Neural crest cell (in vitro differentiated cells): ENCODE measurements around the gene PNMA1. TPM values are rescaled to one million over a fixed set of nuclear protein-coding genes. Genes with fewer than 3 reads are reported as not detected.

Experiments
- DNase-seq: peaks from one replicate; pipeline ENCODE4 v3.0.0; 2021; ENCODE audit warnings: low read depth, mixed read lengths, low spot score
- H3K27ac Mint-ChIP-seq: one replicate; pipeline ENCODE4 v1.8.0; 2021; ENCODE audit warnings: mild to moderate bottlenecking, mixed read lengths; ENCODE audit not compliant: unreplicated experiment
- H3K27me3 Mint-ChIP-seq: 2 replicates; pipeline ENCODE4 v1.8.0; 2021; ENCODE audit warnings: low read depth, mild to moderate bottlenecking, mixed read lengths
- H3K36me3 Mint-ChIP-seq: 2 replicates; pipeline ENCODE4 v1.8.0; 2021; ENCODE audit warnings: low read depth, mild to moderate bottlenecking, mixed read lengths
- H3K4me1 Mint-ChIP-seq: 2 replicates; pipeline ENCODE4 v1.8.0; 2021; ENCODE audit warnings: mixed read lengths
- H3K4me3 Mint-ChIP-seq: one replicate; pipeline ENCODE4 v1.8.0; 2021; ENCODE audit warnings: mild to moderate bottlenecking, mixed read lengths
- H3K9me3 Mint-ChIP-seq: 2 replicates; pipeline ENCODE4 v1.8.0; 2021; ENCODE audit warnings: mixed read lengths
- total RNA-seq: library from RNA; stranded (reverse); gene quantifications from 2 replicates; pipeline ENCODE4 v1.2.1, GENCODE V29; 2021
- TF ChIP-seq, protein P1 (sequence below): fragments of 200-600 bp; sonication (generic); conservative IDR thresholded peaks from 2 replicates; pipeline ENCODE4 v1.5.0; 2021; ENCODE audit warnings: antibody characterized with exemption, mild to moderate bottlenecking

The PNMA1 gene
- total RNA-seq, 1 donor from 2014 or later: 97.4 TPM

DNA sequence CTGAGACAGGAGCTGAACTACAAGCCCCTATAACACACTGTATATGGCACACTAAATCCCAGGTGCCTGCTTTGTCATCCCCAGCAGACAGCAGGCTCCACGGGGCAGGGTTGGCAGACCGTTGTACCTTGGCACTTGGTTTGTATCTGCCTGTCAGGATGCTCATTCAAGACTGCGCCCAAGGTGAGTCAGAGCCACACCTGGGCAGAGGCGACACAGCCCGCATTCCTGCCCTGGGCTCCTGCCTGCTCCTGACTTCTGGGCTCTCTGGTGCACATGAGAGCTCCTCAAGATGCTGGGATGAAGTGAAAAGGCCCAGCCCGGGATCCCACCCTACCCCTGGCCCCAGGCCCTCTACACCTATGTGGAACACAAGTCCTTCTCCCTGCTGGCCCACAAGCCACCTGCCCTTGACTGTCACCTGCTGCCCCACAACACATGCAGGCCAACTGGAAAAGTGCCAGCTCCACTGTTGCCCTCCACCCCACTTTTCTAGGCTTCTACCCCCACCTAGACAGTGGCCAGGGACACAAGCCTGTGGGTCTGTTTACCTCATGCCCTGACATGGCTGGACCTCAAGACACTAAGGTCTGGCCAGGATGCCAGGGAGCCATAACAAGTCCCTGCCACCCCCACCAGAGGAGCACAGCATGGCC is 30.8 kb upstream of the PNMA1 start:
- no peak for DNase-seq
- TF ChIP-seq, protein P1, sequence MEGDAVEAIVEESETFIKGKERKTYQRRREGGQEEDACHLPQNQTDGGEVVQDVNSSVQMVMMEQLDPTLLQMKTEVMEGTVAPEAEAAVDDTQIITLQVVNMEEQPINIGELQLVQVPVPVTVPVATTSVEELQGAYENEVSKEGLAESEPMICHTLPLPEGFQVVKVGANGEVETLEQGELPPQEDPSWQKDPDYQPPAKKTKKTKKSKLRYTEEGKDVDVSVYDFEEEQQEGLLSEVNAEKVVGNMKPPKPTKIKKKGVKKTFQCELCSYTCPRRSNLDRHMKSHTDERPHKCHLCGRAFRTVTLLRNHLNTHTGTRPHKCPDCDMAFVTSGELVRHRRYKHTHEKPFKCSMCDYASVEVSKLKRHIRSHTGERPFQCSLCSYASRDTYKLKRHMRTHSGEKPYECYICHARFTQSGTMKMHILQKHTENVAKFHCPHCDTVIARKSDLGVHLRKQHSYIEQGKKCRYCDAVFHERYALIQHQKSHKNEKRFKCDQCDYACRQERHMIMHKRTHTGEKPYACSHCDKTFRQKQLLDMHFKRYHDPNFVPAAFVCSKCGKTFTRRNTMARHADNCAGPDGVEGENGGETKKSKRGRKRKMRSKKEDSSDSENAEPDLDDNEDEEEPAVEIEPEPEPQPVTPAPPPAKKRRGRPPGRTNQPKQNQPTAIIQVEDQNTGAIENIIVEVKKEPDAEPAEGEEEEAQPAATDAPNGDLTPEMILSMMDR: no peak
- H3K27me3 Mint-ChIP-seq: no peaks in the 10 kb centered on the region
- no peaks in the 10 kb centered on the region for H3K9me3 Mint-ChIP-seq
- H3K4me1 Mint-ChIP-seq: peaks cover 59% of the 10 kb centered on the region
- no peaks in the 10 kb centered on the region for H3K36me3 Mint-ChIP-seq
- H3K4me3 Mint-ChIP-seq: peak overlapping the region; percentile 27
- H3K27ac Mint-ChIP-seq: peak overlapping the region; percentile 83

DNA sequence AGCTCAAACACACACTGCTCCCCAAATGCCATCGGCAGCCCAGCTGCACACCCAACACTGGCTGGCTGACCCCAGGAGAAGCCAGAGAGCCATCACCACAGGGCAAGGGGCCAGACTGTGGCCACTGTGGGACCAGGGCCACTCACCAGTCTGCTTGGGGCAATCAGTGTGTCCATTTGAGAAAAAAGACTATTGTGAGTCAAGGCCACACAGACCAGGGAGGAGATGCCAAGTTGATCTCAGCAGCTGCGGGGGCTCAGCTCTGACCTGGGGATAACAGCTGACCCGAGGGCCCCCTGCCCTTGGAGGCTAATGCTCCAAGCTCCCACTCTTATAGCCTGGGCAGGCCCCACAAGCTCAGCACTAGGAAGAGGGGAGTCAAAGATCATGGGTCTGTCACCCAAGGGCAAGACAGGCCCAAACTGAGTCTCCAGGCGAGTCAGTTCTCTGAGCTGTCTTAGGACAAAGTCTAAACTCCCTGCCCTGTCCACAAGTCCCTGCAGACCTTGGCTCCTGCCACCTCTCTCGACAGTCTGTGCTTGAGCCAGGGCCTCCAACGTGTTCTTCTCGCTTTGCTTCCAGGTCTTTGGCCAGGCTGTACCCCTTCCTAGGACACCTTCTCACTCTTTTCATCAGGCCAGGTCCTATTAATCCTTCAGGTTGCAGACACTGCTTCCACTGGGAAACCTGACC is 30.1 kb upstream of the PNMA1 start:
- Mint-ChIP-seq H3K27ac (peak overlapping the region; percentile 19), H3K4me1 (peaks cover 53% of the 10 kb centered on the region), H3K9me3 (no peaks in the 10 kb centered on the region), H3K27me3 (no peaks in the 10 kb centered on the region), H3K4me3 (no peak overlapping the region), H3K36me3 (no peaks in the 10 kb centered on the region)
- TF ChIP-seq, protein P1: no peak
- DNase-seq: no peak

DNA sequence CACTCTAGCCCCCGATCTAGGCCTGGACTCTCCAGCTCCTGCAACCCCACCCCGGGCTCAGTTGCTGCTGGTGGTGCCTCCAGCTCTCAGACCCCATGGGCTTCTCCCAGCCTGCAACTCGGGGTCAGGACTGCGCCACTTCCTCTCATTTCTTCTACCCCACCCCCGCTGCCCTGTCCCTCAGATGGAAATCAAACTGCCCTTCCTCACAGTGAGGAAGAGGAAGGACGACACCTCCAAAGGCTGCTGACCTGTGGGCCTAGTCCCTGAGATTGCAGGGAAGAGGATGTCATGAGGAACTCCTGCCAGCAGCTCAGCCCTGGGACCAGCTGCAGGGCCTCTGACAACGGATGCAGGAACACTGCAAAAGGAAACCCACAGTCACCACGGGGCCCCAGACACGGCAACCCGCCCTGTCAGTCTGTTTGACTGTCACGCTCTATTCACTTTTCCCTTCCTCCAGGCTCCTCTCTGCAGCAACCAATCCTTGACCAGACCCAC is 29.3 kb upstream of the PNMA1 start:
- no peaks in the 10 kb centered on the region for H3K36me3 Mint-ChIP-seq
- H3K9me3 Mint-ChIP-seq: no peaks in the 10 kb centered on the region
- H3K27ac Mint-ChIP-seq: no peak overlapping the region
- DNase-seq: no peak
- TF ChIP-seq, protein P1: no peak
- H3K4me3 Mint-ChIP-seq: peak overlapping the region; percentile 9
- no peaks in the 10 kb centered on the region for H3K27me3 Mint-ChIP-seq
- H3K4me1 Mint-ChIP-seq: peaks cover 53% of the 10 kb centered on the region

DNA sequence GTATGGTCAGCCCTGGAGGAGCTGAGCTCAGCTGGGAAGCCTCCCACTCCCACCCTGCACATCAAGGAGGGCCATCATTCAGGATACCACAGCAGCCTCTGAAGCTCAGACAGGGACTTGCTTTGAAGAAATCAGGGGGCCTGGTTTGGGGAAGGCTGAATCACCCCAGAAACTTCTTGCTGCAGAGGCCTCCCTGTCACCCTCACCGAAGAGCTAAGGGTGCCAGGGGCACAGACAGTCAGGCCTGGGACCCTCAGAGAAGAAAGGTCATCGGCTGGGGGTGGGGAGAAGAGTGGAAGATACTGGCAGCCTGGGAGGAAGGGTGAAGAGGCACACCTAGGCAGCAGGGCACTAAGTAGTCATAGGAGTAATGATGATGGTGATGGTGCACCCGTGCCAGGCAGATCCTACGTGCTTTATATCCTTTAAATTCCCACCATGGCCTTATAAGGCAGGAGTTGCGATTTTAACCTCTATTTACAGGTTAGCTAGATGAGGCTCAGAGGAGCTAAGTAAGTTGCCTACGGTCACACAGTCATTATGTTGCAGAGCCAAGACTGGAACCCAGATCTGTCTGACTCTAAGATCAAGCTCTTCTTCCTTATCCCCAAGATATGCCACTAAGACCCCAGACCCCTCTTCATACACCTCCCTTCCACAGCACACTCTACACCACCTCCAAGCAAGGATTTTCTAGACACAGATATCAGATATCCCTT is 28.5 kb upstream of the PNMA1 start:
- H3K4me1 Mint-ChIP-seq: peaks cover 53% of the 10 kb centered on the region
- DNase-seq: no peak
- no peaks in the 10 kb centered on the region for H3K27me3 Mint-ChIP-seq
- H3K27ac Mint-ChIP-seq: peak overlapping the region; percentile 27
- TF ChIP-seq, protein P1: no peak
- no peaks in the 10 kb centered on the region for H3K9me3 Mint-ChIP-seq
- H3K36me3 Mint-ChIP-seq: no peaks in the 10 kb centered on the region
- H3K4me3 Mint-ChIP-seq: peak overlapping the region; percentile 1

DNA sequence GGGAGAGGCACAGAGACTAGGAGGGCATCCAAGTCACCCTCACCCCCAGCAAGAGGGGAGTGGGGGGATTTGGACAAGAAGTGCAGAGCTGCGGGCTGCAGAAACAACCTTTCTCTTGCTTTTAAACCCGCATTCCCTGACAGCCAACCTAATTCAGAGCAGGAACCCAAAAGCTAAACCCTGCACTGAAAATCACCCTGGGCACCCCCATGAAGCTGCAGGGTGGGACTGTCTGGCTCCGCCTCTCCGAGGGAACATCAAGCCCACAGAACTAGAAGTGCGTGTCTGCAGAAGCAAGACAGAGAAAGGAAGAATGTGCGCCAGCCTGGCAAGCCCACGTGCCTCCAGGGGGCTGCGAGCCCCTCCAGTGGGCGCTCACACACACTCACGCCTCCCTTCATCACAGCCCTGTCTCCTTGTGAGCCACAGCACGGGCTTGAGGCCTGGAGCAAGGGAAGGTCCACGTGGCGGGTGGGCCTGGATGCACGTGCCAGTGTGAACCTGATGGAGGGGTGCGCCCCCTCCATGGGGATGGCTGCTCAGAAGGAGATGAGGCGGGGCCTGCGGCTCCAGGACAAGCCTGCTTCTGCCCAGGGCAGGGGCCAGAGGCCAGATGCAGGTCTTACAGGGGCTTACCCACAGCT is 27.8 kb upstream of the PNMA1 start:
- Mint-ChIP-seq H3K9me3 (no peaks in the 10 kb centered on the region), H3K4me3 (peak overlapping the region; percentile 58), H3K4me1 (peaks cover 50% of the 10 kb centered on the region), H3K27ac (peak overlapping the region; percentile 64), H3K36me3 (no peaks in the 10 kb centered on the region), H3K27me3 (no peaks in the 10 kb centered on the region)
- no peak for DNase-seq
- TF ChIP-seq, protein P1: no peak
